Measurements from ENCODE around the gene MAP7. TPM values are rescaled to one million over a fixed set of nuclear protein-coding genes. Genes with fewer than 3 reads are reported as not detected.
"Not testable (repeated sequence)": the region's sequence is repeated elsewhere in the genome, so short reads cannot be mapped to it uniquely, and the experiment has no call there.

Gene MAP7
- total RNA-seq, 4 donors from 2014 or later: 18.3 to 33.0 (median 28.2) TPM

GRCh38 chr6:136501096-136501495, 49.1 kb downstream of the MAP7 start:
- intact Hi-C loops (cut with DNase I): no loop called here
- Histone ChIP-seq H3K4me3 (no peak overlapping the region), H3K27me3 (no peaks in the 10 kb centered on the region), H3K9me3 (no peaks in the 10 kb centered on the region), H3K27ac (no peak overlapping the region), H3K36me3 (no peaks in the 10 kb centered on the region), H3K4me1 (peaks cover 0 to 4% (median 0%) of the 10 kb centered on the region in 3 donors)
- DNase-seq: no peak
- TF ChIP-seq POLR2A (IDR thresholded peaks at IDR 0.05) (no peak), CTCF (IDR thresholded peaks at IDR 0.05) (no peak)
- WGBS, 2 donors: 39 to 50% methylated on average over 1 of the region's 1 CpG

- 84 to 92% methylated on average over 5 of the region's 5 CpGs for WGBS, 2 donors
- Histone ChIP-seq H3K4me1 (peaks cover 0 to 4% (median 0%) of the 10 kb centered on the region in 3 donors), H3K27ac (no peak overlapping the region), H3K27me3 (no peaks in the 10 kb centered on the region), H3K36me3 (no peaks in the 10 kb centered on the region), H3K9me3 (no peaks in the 10 kb centered on the region), H3K4me3 (no peak overlapping the region)
- TF ChIP-seq CTCF (IDR thresholded peaks at IDR 0.05) (no peak), POLR2A (IDR thresholded peaks at IDR 0.05) (no peak)
- intact Hi-C loops (cut with DNase I): no loop called here
- no peak for DNase-seq
Observed at GRCh38 chr6:136500414-136500813, 49.8 kb downstream of the MAP7 start.

- Histone ChIP-seq H3K36me3 (no peaks in the 10 kb centered on the region), H3K27ac (no peak overlapping the region), H3K4me1 (peaks cover 0 to 4% (median 0%) of the 10 kb centered on the region in 3 donors), H3K4me3 (no peak overlapping the region), H3K27me3 (no peaks in the 10 kb centered on the region), H3K9me3 (no peaks in the 10 kb centered on the region)
- intact Hi-C loops (cut with DNase I): no loop called here
- no peak for DNase-seq
- TF ChIP-seq POLR2A (IDR thresholded peaks at IDR 0.05) (no peak), CTCF (IDR thresholded peaks at IDR 0.05) (no peak)
- WGBS, 2 donors: 74 to 77% methylated on average over 3 of the region's 3 CpGs
Observed at GRCh38 chr6:136499370-136499769, 50.9 kb downstream of the MAP7 start.

- intact Hi-C loops (cut with DNase I); H3K27me3 ChIP-seq; H3K27ac ChIP-seq; H3K4me1 ChIP-seq; H3K9me3 ChIP-seq; H3K36me3 ChIP-seq; H3K4me3 ChIP-seq; DNase-seq: not testable (repeated sequence)
- 80 to 83% methylated on average over 1 to 2 of the region's 2 CpGs for WGBS, 2 donors
Observed at GRCh38 chr6:136496449-136496848, 53.8 kb downstream of the MAP7 start.

- Histone ChIP-seq H3K4me3 (no peak overlapping the region), H3K9me3 (no peaks in the 10 kb centered on the region), H3K27ac (no peak overlapping the region), H3K36me3 (no peaks in the 10 kb centered on the region), H3K4me1 (peaks cover 0 to 2% (median 0%) of the 10 kb centered on the region in 3 donors), H3K27me3 (no peaks in the 10 kb centered on the region)
- WGBS, 2 donors: 82 to 89% methylated on average over 1 of the region's 1 CpG
- TF ChIP-seq POLR2A (IDR thresholded peaks at IDR 0.05) (no peak), CTCF (IDR thresholded peaks at IDR 0.05) (no peak)
- intact Hi-C loops (cut with DNase I): no loop called here
- DNase-seq: no peak
Observed at GRCh38 chr6:136494710-136495109, 55.5 kb downstream of the MAP7 start.

- no peak for DNase-seq
- no peaks in the 10 kb centered on the region for H3K9me3 ChIP-seq
- H3K4me1 ChIP-seq: peaks cover 0 to 9% (median 0%) of the 10 kb centered on the region in 3 donors
- WGBS, 2 donors: 92 to 100% methylated on average over 2 of the region's 2 CpGs
- no peak for TF ChIP-seq CTCF (IDR thresholded peaks at IDR 0.05)
- TF ChIP-seq POLR2A (IDR thresholded peaks at IDR 0.05): no peak
- no peaks in the 10 kb centered on the region for H3K27me3 ChIP-seq
- intact Hi-C loops (cut with DNase I): no loop called here
- H3K36me3 ChIP-seq: no peaks in the 10 kb centered on the region
- H3K4me3 ChIP-seq: no peak overlapping the region
- no peak overlapping the region for H3K27ac ChIP-seq
Observed at GRCh38 chr6:136494059-136494458, 56.2 kb downstream of the MAP7 start.

Data from esophagus squamous epithelium (tissue), 5 donors.